ENCODE results near the gene GPATCH4. TPM values are rescaled to one million over a fixed set of nuclear protein-coding genes. Genes with fewer than 3 reads are reported as not detected.

The GPATCH4 gene
- total and polyA plus RNA-seq, 10 of the 15 experiments (the other 5 are each of a cell fraction or from before 2014, with no cell fraction given) = 35.5 to 111 (median 73.9) TPM

DNA sequence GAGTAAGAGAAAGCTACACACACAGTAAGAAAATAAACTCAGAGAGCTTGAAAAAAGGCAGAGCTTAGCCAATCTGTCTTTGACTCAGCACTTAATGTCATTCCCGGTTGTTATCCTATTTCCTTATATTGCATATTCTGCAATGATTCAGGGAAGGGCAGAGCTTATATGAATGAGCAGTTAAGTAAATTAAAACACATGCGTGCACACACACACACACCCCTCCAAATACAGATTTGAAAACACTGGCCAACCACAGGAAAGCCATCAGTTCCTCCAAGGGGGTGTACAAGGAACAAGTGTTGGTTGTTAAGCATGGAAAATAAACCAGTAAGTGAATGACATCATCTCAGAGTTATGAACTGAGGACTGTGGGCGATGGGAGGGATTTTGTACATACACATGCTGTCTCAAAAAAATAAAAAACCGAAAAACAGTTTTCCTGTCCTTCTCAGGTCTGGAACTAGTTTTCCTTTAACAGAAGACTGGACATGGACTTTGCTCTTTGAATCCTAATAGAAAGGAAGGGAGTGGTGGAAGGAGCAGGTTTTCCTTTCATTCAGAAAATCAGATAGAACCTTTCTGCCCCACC lies 29.9 kb downstream of the GPATCH4 start:
- H3K36me3 ChIP-seq (ENCODE audit: control insufficient read depth in 2 of 2, insufficient read depth in 2 of 2, low read length in 1 of 2) = no peaks in the 10 kb centered on the region
- WGBS (ENCODE audit: insufficient coverage, insufficient replicate concordance, low lambda C conversion rate, missing lambda C conversion rate) = 62% methylated on average over 4 of the region's 4 CpGs
- 0 out of 2 replicates have a peak, but pooled peaks cover 3% of the 10 kb centered on the region for H3K4me1 ChIP-seq (ENCODE audit: control insufficient read depth, insufficient read depth, low read length)
- peak overlapping the region; percentile 84 for H3K4me2 ChIP-seq (ENCODE audit: control insufficient read depth, insufficient read depth)
- H3K79me2 ChIP-seq (ENCODE audit: control insufficient read depth, insufficient read depth, low read length) = no peaks in the 10 kb centered on the region
- FAIRE-seq = no peak
- H4K20me1 ChIP-seq (ENCODE audit: control insufficient read depth, insufficient read depth) = no peaks in the 10 kb centered on the region
- ChIA-PET SMC1A (ENCODE audit: uncharacterized antibody, unreplicated experiment) (interaction anchor here (0.7 to 2.6 kb wide), 14 partner anchors 12 to 90 kb away, joined by 3 to 8 read pairs (median 3); partner anchors contain the start of genes MEF2D and NAXE), CTCF (interaction anchor here (0.6 to 2.7 kb wide), 14 partner anchors 10 to 1208 kb away, joined by 3 to 16 read pairs (median 4); partner anchors contain the start of genes GPATCH4 and HAPLN2), RAD21 (ENCODE audit: unreplicated experiment) (interaction anchor here (0.5 to 1.9 kb wide), 7 partner anchors 11 to 235 kb away, joined by 3 to 8 read pairs (median 4); partner anchors contain the start of gene MEF2D), POLR2A (interaction anchor here (0.6 to 1.4 kb wide), 4 partner anchors 70 to 129 kb away, joined by 4 to 5 read pairs (median 4); partner anchors contain the start of gene MEF2D)
- peak overlapping the region; percentile 73 for H3K4me3 ChIP-seq
- no peak for DNase-seq (ENCODE audit: low read depth, low spot score)
- no peak overlapping the region for H3K27ac ChIP-seq (ENCODE audit: control insufficient read depth, insufficient read depth)
- no peak for ATAC-seq
- TF ChIP-seq HCFC1 (IDR thresholded peaks at IDR 0.05; ENCODE audit: low read length) = no peak
- TF ChIP-seq NR2C2 (IDR thresholded peaks at IDR 0.05; ENCODE audit: borderline replicate concordance, control insufficient read depth, insufficient read length, low read depth) = no peak
- TF ChIP-seq ATF7 (IDR thresholded peaks at IDR 0.05; ENCODE audit: low read depth) = peak; percentile 64
- TF ChIP-seq KDM1A (IDR thresholded peaks at IDR 0.05; ENCODE audit: borderline replicate concordance) = no peak
- TF ChIP-seq RUNX3 (IDR thresholded peaks at IDR 0.05; ENCODE audit: low read length) = peak; percentile 23; the same call in 1 of the 2 replicates
- no peak for TF ChIP-seq POLR2A (IDR thresholded peaks at IDR 0.05; ENCODE audit: low read depth, low read length)
- no peaks in the 10 kb centered on the region for H3K9me3 ChIP-seq (replicated peaks; ENCODE audit: control insufficient read depth, insufficient read depth, low read length)
- in situ Hi-C loops (cut with MboI) (no loop called here), intact Hi-C loops (cut with micrococcal nuclease; ENCODE audit: unreplicated experiment) (no loop called here)
- H2AFZ ChIP-seq (ENCODE audit: control insufficient read depth, low read depth, low read length) = no peak overlapping the region; the same call in 1 of the 2 replicates
- H3K27me3 ChIP-seq (replicated peaks in 1 of 2; ENCODE audit: control insufficient read depth in 2 of 2, insufficient read depth in 2 of 2, low read length in 1 of 2) = no peaks in the 10 kb centered on the region; a peak in 1 of 4 replicates
- peak overlapping the region; percentile 64; the same call in 1 of the 2 replicates for H3K9ac ChIP-seq (ENCODE audit: control insufficient read depth, insufficient read depth, low read length)
- BruUV-seq (replicated peaks) = no TSS peak

GRCh38 chr1:156566436-156566835 lies 34.8 kb downstream of the GPATCH4 start:
- Histone ChIP-seq H2AFZ (ENCODE audit: control insufficient read depth, low read depth, low read length) (no peak overlapping the region), H3K27me3 (replicated peaks in 1 of 2; ENCODE audit: control insufficient read depth in 2 of 2, insufficient read depth in 2 of 2, low read length in 1 of 2) (no peaks in the 10 kb centered on the region), H3K4me3 (no peak overlapping the region), H3K9me3 (replicated peaks; ENCODE audit: control insufficient read depth, insufficient read depth, low read length) (no peaks in the 10 kb centered on the region), H3K27ac (ENCODE audit: control insufficient read depth, insufficient read depth) (no peak overlapping the region), H3K4me2 (ENCODE audit: control insufficient read depth, insufficient read depth) (no peak overlapping the region), H3K4me1 (ENCODE audit: control insufficient read depth, insufficient read depth, low read length) (0 out of 2 replicates have a peak, but pooled peaks cover under 1% of the 10 kb centered on the region), H3K79me2 (ENCODE audit: control insufficient read depth, insufficient read depth, low read length) (no peaks in the 10 kb centered on the region), H4K20me1 (ENCODE audit: control insufficient read depth, insufficient read depth) (no peaks in the 10 kb centered on the region), H3K9ac (ENCODE audit: control insufficient read depth, insufficient read depth, low read length) (no peak overlapping the region), H3K36me3 (ENCODE audit: control insufficient read depth in 2 of 2, insufficient read depth in 2 of 2, low read length in 1 of 2) (no peaks in the 10 kb centered on the region)
- DNase-seq (ENCODE audit: low read depth, low spot score) (no peak), FAIRE-seq (no peak), ATAC-seq (no peak)
- intact Hi-C loops (cut with micrococcal nuclease; ENCODE audit: unreplicated experiment) = no loop called here
- ChIA-PET RAD21 (ENCODE audit: unreplicated experiment) (no interaction called here), POLR2A (no interaction called here), SMC1A (ENCODE audit: uncharacterized antibody, unreplicated experiment) (interaction anchor here (1.0 to 2.7 kb wide), 2 partner anchors 12 to 86 kb away, joined by 3 to 9 read pairs; no protein-coding TSS in a partner anchor), CTCF (interaction anchor here (1.9 kb wide), 1 partner anchor 120 kb away, joined by 6 read pairs; no protein-coding TSS in a partner anchor)
- BruUV-seq (replicated peaks) = no TSS peak
- WGBS (ENCODE audit: insufficient coverage, insufficient replicate concordance, low lambda C conversion rate, missing lambda C conversion rate) = 100% methylated on average over 4 of the region's 4 CpGs
- no peak for TF ChIP-seq IKZF2 (IDR thresholded peaks at IDR 0.05)
- TF ChIP-seq BCLAF1 (IDR thresholded peaks at IDR 0.05) = no peak
- no peak for TF ChIP-seq ZNF687 (IDR thresholded peaks at IDR 0.05)
- in situ Hi-C loops (cut with MboI) = no loop called here
